IPS-18a (cell line): Measurements from ENCODE around the gene RAMP1.

Source experiments
- H3K27ac ChIP-seq: one replicate; pipeline ENCODE4 v1.5.1; 2013; ENCODE audit warnings: low read length
- H3K27me3 ChIP-seq: one replicate; pipeline ENCODE4 v1.6.1; 2013; ENCODE audit warnings: mild to moderate bottlenecking, low read length; ENCODE audit not compliant: control insufficient read depth, insufficient read depth
- H3K36me3 ChIP-seq: one replicate; pipeline ENCODE4 v1.6.1; 2013; ENCODE audit warnings: low read depth, low read length; ENCODE audit not compliant: control insufficient read depth
- H3K4me1 ChIP-seq: one replicate; pipeline ENCODE4 v1.6.1; 2013; ENCODE audit warnings: low read depth, low read length; ENCODE audit not compliant: control insufficient read depth
- H3K4me3 ChIP-seq: one replicate; pipeline ENCODE4 v1.5.1; 2013; ENCODE audit warnings: low read length
- H3K9ac ChIP-seq: one replicate; pipeline ENCODE4 v1.6.1; 2013; ENCODE audit warnings: mild to moderate bottlenecking, low read length, moderate library complexity
- H3K9me3 ChIP-seq: one replicate; pipeline ENCODE4 v1.6.1; 2013; ENCODE audit warnings: low read depth, low read length; ENCODE audit not compliant: control insufficient read depth

RAMP1 gene

GRCh38 chr2:237879058-237879430 is 19.6 kb downstream of the RAMP1 start:
- Histone ChIP-seq H3K27me3 (no peaks in the 10 kb centered on the region), H3K36me3 (no peaks in the 10 kb centered on the region), H3K9me3 (no peaks in the 10 kb centered on the region), H3K9ac (no peak overlapping the region), H3K4me1 (no peaks in the 10 kb centered on the region), H3K27ac (no peak overlapping the region), H3K4me3 (no peak overlapping the region)

GRCh38 chr2:237879991-237880560 is 20.7 kb downstream of the RAMP1 start:
- no peaks in the 10 kb centered on the region for H3K27me3 ChIP-seq
- H3K36me3 ChIP-seq, result no peaks in the 10 kb centered on the region
- no peaks in the 10 kb centered on the region for H3K9me3 ChIP-seq
- no peaks in the 10 kb centered on the region for H3K4me1 ChIP-seq
- H3K4me3 ChIP-seq, result no peak overlapping the region
- no peak overlapping the region for H3K27ac ChIP-seq
- no peak overlapping the region for H3K9ac ChIP-seq

GRCh38 chr2:237882510-237883481 is 23.4 kb downstream of the RAMP1 start:
- Histone ChIP-seq H3K36me3 (no peaks in the 10 kb centered on the region), H3K27me3 (no peaks in the 10 kb centered on the region), H3K9me3 (no peaks in the 10 kb centered on the region), H3K27ac (no peak overlapping the region), H3K9ac (no peak overlapping the region), H3K4me1 (no peaks in the 10 kb centered on the region), H3K4me3 (no peak overlapping the region)

- no peaks in the 10 kb centered on the region for H3K27me3 ChIP-seq
Measured at GRCh38 chr2:237883951-237884446, 24.6 kb downstream of the RAMP1 start.

GRCh38 chr2:237884681-237885080 is 25.3 kb downstream of the RAMP1 start:
- no peak overlapping the region for H3K4me3 ChIP-seq
- no peaks in the 10 kb centered on the region for H3K9me3 ChIP-seq
- no peak overlapping the region for H3K9ac ChIP-seq
- H3K4me1 ChIP-seq, result no peaks in the 10 kb centered on the region
- no peak overlapping the region for H3K27ac ChIP-seq
- no peaks in the 10 kb centered on the region for H3K36me3 ChIP-seq
- no peaks in the 10 kb centered on the region for H3K27me3 ChIP-seq

More at GRCh38 chr2:237883951-237884446, 24.6 kb downstream of the RAMP1 start:
- H3K9me3 ChIP-seq, result no peaks in the 10 kb centered on the region
- H3K9ac ChIP-seq, result no peak overlapping the region
- no peaks in the 10 kb centered on the region for H3K36me3 ChIP-seq
- H3K27ac ChIP-seq, result no peak overlapping the region
- H3K4me1 ChIP-seq, result no peaks in the 10 kb centered on the region
- no peak overlapping the region for H3K4me3 ChIP-seq

GRCh38 chr2:237885111-237885930 is 25.9 kb downstream of the RAMP1 start:
- Histone ChIP-seq H3K9ac (no peak overlapping the region), H3K9me3 (no peaks in the 10 kb centered on the region), H3K4me1 (no peaks in the 10 kb centered on the region), H3K27me3 (no peaks in the 10 kb centered on the region), H3K4me3 (no peak overlapping the region), H3K27ac (no peak overlapping the region), H3K36me3 (no peaks in the 10 kb centered on the region)

- Histone ChIP-seq H3K9me3 (no peaks in the 10 kb centered on the region), H3K27me3 (no peaks in the 10 kb centered on the region), H3K9ac (no peak overlapping the region), H3K4me3 (no peak overlapping the region), H3K4me1 (no peaks in the 10 kb centered on the region), H3K36me3 (no peaks in the 10 kb centered on the region), H3K27ac (no peak overlapping the region)
Measured at GRCh38 chr2:237885931-237886684, 26.7 kb downstream of the RAMP1 start.

- Histone ChIP-seq H3K27me3 (no peaks in the 10 kb centered on the region), H3K9me3 (no peaks in the 10 kb centered on the region), H3K4me1 (no peaks in the 10 kb centered on the region), H3K36me3 (no peaks in the 10 kb centered on the region), H3K9ac (no peak overlapping the region), H3K4me3 (no peak overlapping the region), H3K27ac (no peak overlapping the region)
Measured at GRCh38 chr2:237886685-237887481, 27.5 kb downstream of the RAMP1 start.

- Histone ChIP-seq H3K27me3 (no peaks in the 10 kb centered on the region), H3K9me3 (no peaks in the 10 kb centered on the region), H3K27ac (no peak overlapping the region), H3K4me3 (no peak overlapping the region), H3K36me3 (no peaks in the 10 kb centered on the region), H3K4me1 (no peaks in the 10 kb centered on the region), H3K9ac (no peak overlapping the region)
Measured at GRCh38 chr2:237888389-237888788, 29.0 kb downstream of the RAMP1 start.

GRCh38 chr2:237889016-237889415 is 29.6 kb downstream of the RAMP1 start:
- H3K9me3 ChIP-seq, result no peaks in the 10 kb centered on the region
- no peaks in the 10 kb centered on the region for H3K36me3 ChIP-seq
- no peak overlapping the region for H3K27ac ChIP-seq
- H3K4me3 ChIP-seq, result no peak overlapping the region
- H3K9ac ChIP-seq, result no peak overlapping the region
- H3K4me1 ChIP-seq, result no peaks in the 10 kb centered on the region
- no peaks in the 10 kb centered on the region for H3K27me3 ChIP-seq
